RWPE2 (cell line): Measurements from ENCODE around the gene AGMO.

ENCODE experiments used
- ATAC-seq: fragments of 200-7000 bp; cut with Tn5 transposase; 3 replicates; pipeline ENCODE4 v1.9.1; 2021; ENCODE audit warnings: low read depth
- DNase-seq: peaks from one replicate; pipeline ENCODE4 v3.0.0-alpha.2; 2020; ENCODE audit warnings: low spot score
- H3K27ac ChIP-seq: fragments of 450-650 bp; 2 replicates; pipeline ENCODE4 v1.5.1; 2017; ENCODE audit warnings: mild to moderate bottlenecking; ENCODE audit not compliant: poor library complexity, severe bottlenecking
- H3K27me3 ChIP-seq: fragments of 250-450 bp; sonication (Bioruptor Pico); 2 replicates; pipeline ENCODE4 v1.5.1; 2021; ENCODE audit warnings: mild to moderate bottlenecking, moderate library complexity; ENCODE audit not compliant: insufficient read depth, poor library complexity, severe bottlenecking
- H3K36me3 ChIP-seq: fragments of 250-450 bp; sonication (Bioruptor Pico); 2 replicates; pipeline ENCODE4 v1.5.1; 2020; ENCODE audit warnings: low read depth, mild to moderate bottlenecking, moderate library complexity
- H3K4me1 ChIP-seq: fragments of 250-450 bp; sonication (Bioruptor Pico); 2 replicates; pipeline ENCODE4 v1.5.1; 2021; ENCODE audit warnings: mild to moderate bottlenecking, moderate library complexity; ENCODE audit not compliant: insufficient read depth, poor library complexity, severe bottlenecking
- H3K4me3 ChIP-seq: fragments of 250-450 bp; sonication (Bioruptor Pico); 2 replicates; pipeline ENCODE4 v1.5.1; 2021; ENCODE audit warnings: mild to moderate bottlenecking, moderate library complexity; ENCODE audit not compliant: severe bottlenecking
- H3K9me3 ChIP-seq: fragments of 250-450 bp; sonication (Bioruptor Pico); 2 replicates; pipeline ENCODE4 v1.5.1; 2021; ENCODE audit warnings: mild to moderate bottlenecking, moderate library complexity; ENCODE audit not compliant: severe bottlenecking
- CTCF ChIP-seq: fragments of 450-650 bp; IDR thresholded peaks from one replicate; pipeline ENCODE4 v1.5.1; 2017; ENCODE audit warnings: mild to moderate bottlenecking, moderate library complexity; ENCODE audit not compliant: poor library complexity, severe bottlenecking

Gene AGMO

GRCh38 chr7:15280078-15280733, 281.6 kb downstream of the AGMO start:
- DNase-seq (no peak), ATAC-seq (no peak)
- Histone ChIP-seq H3K36me3 (no peaks in the 10 kb centered on the region), H3K27me3 (no peaks in the 10 kb centered on the region), H3K27ac (no peak overlapping the region), H3K4me1 (no peaks in the 10 kb centered on the region), H3K9me3 (no peaks in the 10 kb centered on the region), H3K4me3 (no peak overlapping the region)
- TF ChIP-seq CTCF: no peak

GRCh38 chr7:15279640-15280039, 282.2 kb downstream of the AGMO start:
- no peak for TF ChIP-seq CTCF
- ATAC-seq: no peak
- no peaks in the 10 kb centered on the region for H3K4me1 ChIP-seq
- H3K36me3 ChIP-seq: no peaks in the 10 kb centered on the region
- H3K9me3 ChIP-seq: no peaks in the 10 kb centered on the region
- H3K4me3 ChIP-seq: no peak overlapping the region
- DNase-seq: no peak
- H3K27ac ChIP-seq: no peak overlapping the region
- no peaks in the 10 kb centered on the region for H3K27me3 ChIP-seq

DNA sequence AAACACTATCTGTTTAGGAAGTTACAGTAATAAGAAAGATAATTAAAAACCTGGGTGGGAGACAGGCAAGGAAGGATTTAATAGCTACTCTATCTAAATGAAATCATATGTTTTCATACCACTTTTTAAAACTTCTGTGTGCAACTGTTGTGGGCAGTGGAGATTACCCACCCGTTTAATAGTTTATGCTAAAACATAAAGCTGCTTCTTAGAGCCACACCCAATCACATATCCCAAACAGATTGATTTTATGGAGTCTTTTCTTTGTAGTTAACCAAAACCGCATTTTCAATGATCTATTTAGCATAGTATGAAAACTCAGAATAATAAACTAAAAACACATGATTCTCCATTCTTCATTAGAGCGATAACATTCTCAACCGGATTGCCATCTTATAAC, 304.1 kb downstream of the AGMO start:
- H3K4me3 ChIP-seq: no peak overlapping the region
- no peak for TF ChIP-seq CTCF

GRCh38 chr7:15252181-15252580, 309.6 kb downstream of the AGMO start:
- Histone ChIP-seq H3K27me3 (no peaks in the 10 kb centered on the region), H3K9me3 (no peaks in the 10 kb centered on the region), H3K36me3 (no peaks in the 10 kb centered on the region), H3K4me3 (no peak overlapping the region), H3K4me1 (no peaks in the 10 kb centered on the region), H3K27ac (no peak overlapping the region)
- ATAC-seq (no peak), DNase-seq (no peak)
- TF ChIP-seq CTCF: no peak

More for the DNA sequence above, 304.1 kb downstream of the AGMO start:
- no peaks in the 10 kb centered on the region for H3K27me3 ChIP-seq
- no peak for ATAC-seq
- DNase-seq: no peak
- H3K9me3 ChIP-seq: no peaks in the 10 kb centered on the region
- no peaks in the 10 kb centered on the region for H3K36me3 ChIP-seq
- no peaks in the 10 kb centered on the region for H3K4me1 ChIP-seq
- H3K27ac ChIP-seq: no peak overlapping the region

DNA sequence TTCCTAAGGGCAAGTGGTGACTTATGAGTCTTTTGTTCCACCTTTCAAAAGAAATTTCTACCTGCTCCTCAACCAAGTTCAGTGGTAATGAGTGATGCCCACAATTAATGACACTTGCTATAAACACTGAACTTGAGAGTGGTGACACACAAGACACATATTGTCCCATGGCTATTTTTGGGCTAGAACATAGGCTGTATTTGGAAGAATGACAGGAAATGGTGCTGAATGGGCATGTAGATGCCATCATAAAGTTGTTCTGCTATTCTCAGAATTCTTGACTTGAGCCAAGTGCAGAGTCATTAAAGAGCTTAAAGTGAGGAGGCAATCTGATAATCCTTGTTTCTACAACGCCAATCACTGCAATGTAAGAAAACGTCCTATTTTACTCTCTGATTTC, 313.3 kb downstream of the AGMO start:
- no peak for DNase-seq
- no peak overlapping the region for H3K4me3 ChIP-seq

More for the DNA sequence above, 313.3 kb downstream of the AGMO start:
- Histone ChIP-seq H3K4me1 (no peaks in the 10 kb centered on the region), H3K27me3 (no peaks in the 10 kb centered on the region), H3K9me3 (no peaks in the 10 kb centered on the region), H3K36me3 (no peaks in the 10 kb centered on the region), H3K27ac (no peak overlapping the region)
- no peak for ATAC-seq
- TF ChIP-seq CTCF: no peak
